HepG2 (cell line): ENCODE measurements around the gene CISTR. TPM values are rescaled to one million over a fixed set of nuclear protein-coding genes. Genes with fewer than 3 reads are reported as not detected.

Experiments used
- FOSL2 ChIP-seq: sonication (generic); formaldehyde crosslinking; IDR thresholded peaks from 2 replicates; pipeline ENCODE4 v1.4.0; 2020; ENCODE audit warnings: missing genetic modification reagents
- MED13 ChIP-seq: sonication (generic); formaldehyde crosslinking; IDR thresholded peaks from 2 replicates; pipeline ENCODE4 v1.5.0; 2020; ENCODE audit warnings: missing genetic modification reagents
- MIER2 ChIP-seq: IDR thresholded peaks from 2 replicates; pipeline ENCODE4 v1.6.1; 2016; ENCODE audit warnings: missing biosample characterization, missing genetic modification reagents
- MZF1 ChIP-seq: sonication (generic); formaldehyde crosslinking; IDR thresholded peaks from 2 replicates; pipeline ENCODE4 v1.8.1; 2023; ENCODE audit warnings: mild to moderate bottlenecking, missing genetic modification reagents, borderline replicate concordance
- PLSCR1 ChIP-seq: sonication (generic); formaldehyde crosslinking; IDR thresholded peaks from 2 replicates; pipeline ENCODE4 v1.5.0; 2020; ENCODE audit warnings: missing genetic modification reagents, mild to moderate bottlenecking, borderline replicate concordance
- PPARG ChIP-seq: conservative IDR thresholded peaks from 2 replicates; pipeline ENCODE4 v1.6.1; 2016; ENCODE audit warnings: missing biosample characterization, missing genetic modification reagents
- PRMT3 ChIP-seq: sonication (generic); formaldehyde crosslinking; IDR thresholded peaks from 2 replicates; pipeline ENCODE4 v1.8.1; 2022; ENCODE audit warnings: low read depth, mild to moderate bottlenecking, moderate library complexity, missing genetic modification reagents, borderline replicate concordance
- YEATS4 ChIP-seq: sonication (generic); formaldehyde crosslinking; IDR thresholded peaks from 2 replicates; pipeline ENCODE4 v1.4.0; 2020; ENCODE audit warnings: missing genetic modification reagents, borderline replicate concordance
- ZBTB8A ChIP-seq: sonication (generic); formaldehyde crosslinking; IDR thresholded peaks from 2 replicates; pipeline ENCODE4 v1.4.0; 2020; ENCODE audit warnings: mild to moderate bottlenecking, low read depth, missing genetic modification reagents, borderline replicate concordance
- ZHX2 ChIP-seq, 2 experiments: sonication (generic) in 1 of 2; formaldehyde crosslinking in 1 of 2; IDR thresholded peaks; 2 replicates each; pipeline versions ENCODE4 v1.6.1 to v1.9.0; 2014 to 2022; ENCODE audit warnings: antibody characterized with exemption in 1 of 2, borderline replicate concordance in 1 of 2, inconsistent platforms in 1 of 2, low read depth in 1 of 2, missing genetic modification reagents in 1 of 2
- polyA plus RNA-seq, 8 experiments: library from polyadenylated mRNA; depleted of rRNA in 3 of 8; stranded (reverse) in 7 of 8; unstranded in 1 of 8; fragments of >200 nt; fragmentation: Illumina TruSeq in 4 of 8; extraction: Trizol in 4 of 8; gene quantifications; 2 replicates each; pipeline versions ENCODE4 v1.2.1 to v1.2.3, GENCODE V29; 2011 to 2016; ENCODE audit warnings: low read depth in 4 of 8, missing spikeins in 1 of 8, mixed read lengths in 1 of 8; ENCODE audit not compliant: insufficient read depth in 1 of 8
- total RNA-seq, 5 experiments: library from RNA; depleted of rRNA; stranded (reverse); fragments of >200 nt; fragmentation: Illumina TruSeq; extraction: Trizol; gene quantifications; 2 replicates each; pipeline ENCODE4 v1.2.3, GENCODE V29; 2016; ENCODE audit warnings: low read depth in 1 of 5
- TF ChIP-seq, protein P1 (sequence below): fragments of 450-650 bp; IDR thresholded peaks from 2 replicates; pipeline ENCODE4 v1.6.1; 2016

CISTR gene
- total and polyA plus RNA-seq, 2 of the 13 experiments (the other 11 are each of a cell fraction or from before 2014, with no cell fraction given): not detected

DNA sequence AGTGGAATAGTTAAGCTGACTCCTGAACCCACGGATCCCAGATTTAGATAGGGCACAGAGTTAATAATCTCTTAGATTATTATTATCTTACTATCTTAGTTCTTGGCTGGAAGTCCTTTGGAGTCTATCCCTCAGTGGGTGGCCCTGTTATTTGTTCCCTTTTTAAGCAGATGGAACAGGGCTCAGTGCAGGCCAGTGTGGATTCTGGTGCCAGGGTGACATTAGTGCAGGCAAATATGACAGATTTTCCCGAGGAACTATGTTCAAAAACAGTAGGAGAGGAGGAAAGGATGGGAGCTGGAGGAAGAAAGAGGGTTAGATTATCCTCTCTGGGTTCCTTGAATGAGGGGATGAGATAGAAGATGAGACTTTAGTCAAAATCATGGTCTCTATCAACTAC lies 41.4 kb upstream of the CISTR start (continued):
- TF ChIP-seq, protein P1, sequence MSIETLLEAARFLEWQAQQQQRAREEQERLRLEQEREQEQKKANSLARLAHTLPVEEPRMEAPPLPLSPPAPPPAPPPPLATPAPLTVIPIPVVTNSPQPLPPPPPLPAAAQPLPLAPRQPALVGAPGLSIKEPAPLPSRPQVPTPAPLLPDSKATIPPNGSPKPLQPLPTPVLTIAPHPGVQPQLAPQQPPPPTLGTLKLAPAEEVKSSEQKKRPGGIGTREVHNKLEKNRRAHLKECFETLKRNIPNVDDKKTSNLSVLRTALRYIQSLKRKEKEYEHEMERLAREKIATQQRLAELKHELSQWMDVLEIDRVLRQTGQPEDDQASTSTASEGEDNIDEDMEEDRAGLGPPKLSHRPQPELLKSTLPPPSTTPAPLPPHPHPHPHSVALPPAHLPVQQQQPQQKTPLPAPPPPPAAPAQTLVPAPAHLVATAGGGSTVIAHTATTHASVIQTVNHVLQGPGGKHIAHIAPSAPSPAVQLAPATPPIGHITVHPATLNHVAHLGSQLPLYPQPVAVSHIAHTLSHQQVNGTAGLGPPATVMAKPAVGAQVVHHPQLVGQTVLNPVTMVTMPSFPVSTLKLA: no peak
- no peak for TF ChIP-seq FOSL2 (CRISPR knock-in tag)
- TF ChIP-seq MZF1: no peak
- TF ChIP-seq MED13 (CRISPR knock-in tag): no peak
- no peak for TF ChIP-seq YEATS4 (CRISPR knock-in tag)
- TF ChIP-seq ZBTB8A (CRISPR knock-in tag): no peak
- TF ChIP-seq PLSCR1: no peak
- no peak for TF ChIP-seq MIER2 (CRISPR knock-in tag)
- no peak for TF ChIP-seq PPARG (CRISPR knock-in tag)
- no peak for TF ChIP-seq PRMT3 (CRISPR knock-in tag)
- no peak for TF ChIP-seq ZHX2 (IDR thresholded peaks at IDR 0.05; ENCODE audit: low read depth)
- TF ChIP-seq ZHX2 (CRISPR knock-in tag; IDR thresholded peaks at IDR 0.05; ENCODE audit: borderline replicate concordance): no peak
